Activated naive CD8-positive, alpha-beta T cell treated with anti-CD3 and anti-CD28 coated beads for 36 hours (primary cell): ENCODE data around the gene LSP1. TPM values are rescaled to one million over a fixed set of nuclear protein-coding genes. Genes with fewer than 3 reads are reported as not detected.

Source experiments
- DNase-seq: peaks from one replicate; pipeline ENCODE4 v3.0.0; 2021
- H3K27ac Mint-ChIP-seq: one replicate; pipeline ENCODE4 v1.8.0; 2022; ENCODE audit warnings: mild to moderate bottlenecking, moderate library complexity, mixed read lengths
- H3K27me3 Mint-ChIP-seq: one replicate; pipeline ENCODE4 v1.8.0; 2022; ENCODE audit warnings: mild to moderate bottlenecking, mixed read lengths
- H3K36me3 Mint-ChIP-seq: one replicate; pipeline ENCODE4 v1.8.0; 2021; ENCODE audit warnings: mild to moderate bottlenecking, mixed read lengths
- H3K4me1 Mint-ChIP-seq: one replicate; pipeline ENCODE4 v1.8.0; 2021; ENCODE audit warnings: mixed read lengths
- H3K4me3 Mint-ChIP-seq: one replicate; pipeline ENCODE4 v1.8.0; 2022; ENCODE audit warnings: mild to moderate bottlenecking, moderate library complexity, mixed read lengths
- H3K9me3 Mint-ChIP-seq: one replicate; pipeline ENCODE4 v1.8.0; 2022; ENCODE audit warnings: mixed read lengths
- total RNA-seq, 2 experiments: library from RNA; stranded (reverse); gene quantifications; one replicate each; pipeline ENCODE4 v1.2.3, GENCODE V29; 2021

The LSP1 gene
- total RNA-seq, 2 experiments from 2014 or later, result 147 to 148 TPM

DNA sequence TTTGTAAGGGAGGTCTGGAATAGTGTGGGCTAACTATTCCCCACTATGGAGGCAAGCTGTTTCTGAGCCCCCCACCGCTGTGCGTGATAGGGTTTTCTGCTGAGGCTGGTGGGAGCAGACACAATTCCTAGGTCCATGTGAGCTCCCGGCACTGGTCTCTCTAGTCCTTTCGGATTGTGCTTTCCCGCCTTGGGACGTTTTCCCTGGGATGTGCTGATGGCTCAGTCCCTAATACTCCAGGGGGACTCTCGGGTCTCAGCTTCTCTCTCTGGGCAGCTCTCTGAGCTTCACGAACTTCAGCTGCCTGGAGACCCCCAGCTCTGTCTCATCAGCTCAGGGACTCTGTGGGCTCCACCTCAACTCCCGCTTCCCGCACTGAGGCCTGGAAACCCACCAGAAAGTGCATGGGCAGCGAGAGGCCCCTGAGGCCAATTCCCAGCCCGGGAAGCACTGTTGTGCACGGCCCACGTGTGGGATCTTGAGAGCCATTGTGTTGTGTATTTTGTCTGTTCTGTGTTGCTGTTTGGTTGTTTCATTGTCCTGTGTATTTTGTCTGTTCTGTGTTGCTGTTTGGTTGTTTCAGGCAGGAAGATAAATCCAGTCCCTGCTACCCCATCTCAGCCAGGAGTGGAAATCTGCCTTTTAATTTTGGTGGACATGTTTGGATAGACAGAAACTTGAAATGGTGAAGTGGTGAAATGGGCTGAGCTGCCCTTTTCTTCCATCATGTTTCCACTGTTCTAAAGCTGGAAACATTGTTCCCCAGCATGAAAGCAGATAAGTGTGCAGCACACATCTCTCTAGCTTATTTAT, 53.9 kb downstream of the LSP1 start:
- no peaks in the 10 kb centered on the region for H3K4me1 Mint-ChIP-seq
- DNase-seq, result no peak
- no peaks in the 10 kb centered on the region for H3K9me3 Mint-ChIP-seq
- no peak overlapping the region for H3K4me3 Mint-ChIP-seq
- H3K27me3 Mint-ChIP-seq, result no peaks in the 10 kb centered on the region
- H3K36me3 Mint-ChIP-seq, result no peaks in the 10 kb centered on the region
- H3K27ac Mint-ChIP-seq, result no peak overlapping the region

DNA sequence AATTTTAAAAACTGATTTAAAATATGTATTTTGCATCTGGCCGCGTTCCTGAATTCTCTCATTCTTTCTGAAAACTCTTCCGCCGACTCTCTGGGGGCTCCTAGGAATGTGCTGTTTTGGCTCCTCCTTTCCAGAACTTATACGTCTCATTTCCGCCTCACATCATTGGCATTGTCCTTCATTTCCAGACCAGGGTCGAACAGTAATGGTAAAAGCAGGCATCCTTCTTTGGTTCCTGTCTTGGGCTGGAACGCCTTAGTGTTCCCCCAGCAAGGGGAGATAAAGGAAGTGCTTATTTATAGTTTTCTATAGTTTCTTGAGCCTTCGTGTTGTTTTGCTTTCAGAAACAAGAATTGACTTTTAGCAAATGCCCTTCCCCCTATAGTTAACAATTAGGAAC, 55.7 kb downstream of the LSP1 start:
- Mint-ChIP-seq H3K36me3 (no peaks in the 10 kb centered on the region), H3K9me3 (no peaks in the 10 kb centered on the region), H3K4me3 (no peak overlapping the region), H3K27ac (no peak overlapping the region), H3K27me3 (no peaks in the 10 kb centered on the region), H3K4me1 (no peaks in the 10 kb centered on the region)
- no peak for DNase-seq

DNA sequence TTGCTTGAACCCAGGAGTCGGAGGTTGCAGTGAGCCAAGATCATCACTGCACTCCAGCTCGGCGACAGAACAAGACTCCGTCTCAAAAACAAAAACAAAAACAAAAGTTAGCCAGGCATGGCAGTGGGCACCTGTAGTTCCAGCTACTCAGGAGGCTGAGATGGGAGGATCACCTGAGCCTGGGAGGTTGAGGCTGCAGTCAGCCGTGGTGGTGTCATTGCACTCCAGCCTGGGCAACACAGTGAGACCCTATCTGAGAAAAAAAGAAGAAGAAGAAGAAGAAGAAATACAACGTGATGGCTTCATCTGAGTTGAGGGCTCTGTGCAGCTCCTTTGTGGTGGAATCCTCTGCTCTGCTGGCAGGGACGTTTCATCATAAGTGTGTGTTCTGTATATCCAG, 56.6 kb downstream of the LSP1 start:
- Mint-ChIP-seq H3K4me1 (no peaks in the 10 kb centered on the region), H3K27me3 (no peaks in the 10 kb centered on the region), H3K4me3 (no peak overlapping the region), H3K36me3 (no peaks in the 10 kb centered on the region), H3K27ac (no peak overlapping the region), H3K9me3 (no peaks in the 10 kb centered on the region)
- no peak for DNase-seq

DNA sequence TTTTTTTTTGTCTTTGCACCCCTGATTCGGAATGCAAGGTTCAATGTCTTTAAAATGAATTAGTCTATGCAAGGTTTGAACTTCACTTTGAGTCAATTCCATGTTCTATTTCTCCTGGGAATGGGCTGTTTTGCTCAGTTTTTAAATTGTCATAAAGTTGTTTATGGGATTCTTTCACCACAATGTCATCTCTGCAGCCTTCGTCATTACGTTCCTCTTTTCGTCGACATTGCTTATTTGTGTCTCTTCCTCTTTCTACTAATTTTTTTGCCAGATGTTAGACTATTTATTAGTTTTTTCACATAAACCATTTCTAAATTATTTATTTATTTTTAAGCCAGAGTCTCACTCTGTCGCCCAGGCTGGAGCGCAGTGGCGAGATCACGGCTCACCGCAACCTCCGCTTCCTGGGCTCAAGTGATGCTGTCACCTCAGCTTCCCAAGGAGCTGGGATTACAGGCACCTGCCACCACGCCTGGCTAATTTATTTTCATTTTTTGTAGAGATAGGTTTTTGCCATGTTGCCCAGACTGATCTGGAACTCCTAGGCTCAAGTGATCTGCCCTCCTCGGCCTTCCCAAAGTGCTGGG, 59.5 kb downstream of the LSP1 start:
- Mint-ChIP-seq H3K4me3 (no peak overlapping the region), H3K36me3 (peaks cover 2% of the 10 kb centered on the region), H3K4me1 (peaks cover 7% of the 10 kb centered on the region), H3K27me3 (no peaks in the 10 kb centered on the region), H3K9me3 (peaks cover 2% of the 10 kb centered on the region), H3K27ac (no peak overlapping the region)
- no peak for DNase-seq

DNA sequence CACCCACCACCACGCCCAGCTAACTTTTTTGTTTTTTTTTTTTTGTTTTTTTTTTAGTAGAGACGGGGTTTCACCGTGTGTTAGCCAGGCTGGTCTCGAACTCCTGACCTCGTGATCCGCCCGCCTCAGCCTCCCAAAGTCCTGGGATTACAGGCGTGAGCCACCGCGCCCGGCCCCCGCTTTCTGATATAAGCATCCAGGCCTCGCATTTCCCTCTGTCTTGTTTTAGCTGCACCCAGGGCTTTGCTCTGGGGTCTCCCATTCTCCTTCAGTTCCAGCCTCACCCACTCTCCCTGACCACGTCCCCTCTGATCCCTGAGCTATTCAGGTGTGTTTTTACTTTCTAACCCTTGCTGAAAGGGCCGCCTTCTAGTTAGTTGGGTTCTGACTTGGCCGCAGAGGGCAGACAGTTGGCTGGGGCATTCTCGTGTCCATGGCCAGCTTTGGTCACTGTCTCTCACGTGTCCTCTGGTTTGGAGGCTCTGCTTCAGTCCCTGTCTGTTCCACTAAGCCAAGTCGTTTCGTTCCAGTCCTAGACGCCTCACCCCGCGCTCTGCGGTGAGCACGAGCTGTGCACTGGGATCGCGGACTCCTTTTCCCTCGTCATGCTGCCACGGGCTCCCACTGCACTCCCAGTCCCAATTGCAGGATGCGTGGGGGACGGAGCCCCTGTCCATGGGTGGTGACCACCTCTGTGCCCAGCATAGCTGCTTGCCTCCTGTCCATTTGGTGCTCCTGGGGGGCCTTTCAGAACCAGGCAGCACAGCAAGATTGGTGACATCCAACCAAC, 60.6 kb downstream of the LSP1 start:
- Mint-ChIP-seq H3K27ac (no peak overlapping the region), H3K4me3 (no peak overlapping the region), H3K9me3 (peaks cover 2% of the 10 kb centered on the region), H3K27me3 (no peaks in the 10 kb centered on the region), H3K4me1 (peaks cover 7% of the 10 kb centered on the region), H3K36me3 (peaks cover 2% of the 10 kb centered on the region)
- DNase-seq, result no peak

DNA sequence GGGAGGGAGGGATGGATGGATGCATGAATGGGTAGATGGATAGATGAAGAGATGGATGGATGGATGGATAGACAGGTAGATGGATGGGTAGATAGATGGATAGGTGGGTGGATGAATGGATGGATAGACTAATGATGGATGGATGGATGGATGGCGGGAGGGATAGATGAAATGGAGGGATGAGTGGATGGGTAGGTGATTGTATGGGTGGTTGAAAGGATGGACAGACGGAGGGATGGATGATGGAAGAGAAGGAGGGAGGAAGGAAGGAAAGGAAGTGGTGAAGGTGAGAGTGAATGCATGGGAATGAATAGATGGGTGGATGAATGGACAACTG, 62.9 kb downstream of the LSP1 start:
- no peak overlapping the region for H3K27ac Mint-ChIP-seq

DNA sequence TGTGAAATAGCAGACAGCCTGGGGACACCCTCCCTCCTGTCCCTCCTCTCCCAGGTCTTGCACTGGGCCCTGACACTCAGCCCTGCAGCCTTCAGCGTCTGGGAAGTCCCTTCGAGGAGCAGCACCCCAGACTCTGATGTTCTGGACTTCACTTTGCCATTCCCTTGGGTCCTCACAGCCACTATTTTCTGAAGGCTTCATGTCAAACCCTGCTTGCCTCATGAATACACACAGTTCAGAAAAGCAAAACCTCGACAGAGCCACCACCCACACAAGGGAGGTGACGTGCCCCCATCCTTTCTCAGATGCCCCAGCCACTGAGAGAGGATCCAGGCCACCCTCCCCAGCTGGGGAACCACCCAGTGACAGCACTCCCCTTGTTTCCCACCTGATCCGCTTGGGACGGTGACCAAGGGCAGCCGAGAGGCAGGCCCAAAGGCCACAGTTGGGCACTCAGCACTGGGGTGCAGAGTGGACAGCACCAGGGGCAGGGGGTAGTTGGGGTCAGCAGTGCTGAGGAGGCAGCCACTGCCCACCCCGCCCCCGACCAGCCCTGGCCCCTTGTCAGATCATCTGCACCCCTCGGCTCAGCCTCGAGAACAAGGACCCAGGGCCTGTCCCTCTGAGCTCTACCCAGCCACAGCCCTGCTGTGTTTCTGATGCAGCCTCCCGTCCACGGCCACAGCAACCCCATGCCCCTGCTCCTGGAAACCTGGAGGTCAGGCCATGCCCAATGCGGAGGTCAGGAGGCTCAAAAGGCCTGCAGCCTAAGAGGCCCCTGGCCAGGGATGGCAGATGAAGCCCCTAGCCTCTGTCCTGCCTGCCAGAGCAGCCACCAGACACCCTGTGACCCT, 63.5 kb downstream of the LSP1 start:
- peaks cover 2% of the 10 kb centered on the region for H3K9me3 Mint-ChIP-seq
- no peak overlapping the region for H3K4me3 Mint-ChIP-seq
- peaks cover 7% of the 10 kb centered on the region for H3K4me1 Mint-ChIP-seq
- no peak for DNase-seq
- H3K27me3 Mint-ChIP-seq, result no peaks in the 10 kb centered on the region
- H3K27ac Mint-ChIP-seq, result no peak overlapping the region
- H3K36me3 Mint-ChIP-seq, result peaks cover 2% of the 10 kb centered on the region

More for the DNA sequence above, 62.9 kb downstream of the LSP1 start:
- peaks cover 2% of the 10 kb centered on the region for H3K36me3 Mint-ChIP-seq
- H3K4me1 Mint-ChIP-seq, result peaks cover 7% of the 10 kb centered on the region
- peaks cover 2% of the 10 kb centered on the region for H3K9me3 Mint-ChIP-seq
- H3K4me3 Mint-ChIP-seq, result peak overlapping the region; percentile 2
- H3K27me3 Mint-ChIP-seq, result no peaks in the 10 kb centered on the region
- DNase-seq, result no peak

DNA sequence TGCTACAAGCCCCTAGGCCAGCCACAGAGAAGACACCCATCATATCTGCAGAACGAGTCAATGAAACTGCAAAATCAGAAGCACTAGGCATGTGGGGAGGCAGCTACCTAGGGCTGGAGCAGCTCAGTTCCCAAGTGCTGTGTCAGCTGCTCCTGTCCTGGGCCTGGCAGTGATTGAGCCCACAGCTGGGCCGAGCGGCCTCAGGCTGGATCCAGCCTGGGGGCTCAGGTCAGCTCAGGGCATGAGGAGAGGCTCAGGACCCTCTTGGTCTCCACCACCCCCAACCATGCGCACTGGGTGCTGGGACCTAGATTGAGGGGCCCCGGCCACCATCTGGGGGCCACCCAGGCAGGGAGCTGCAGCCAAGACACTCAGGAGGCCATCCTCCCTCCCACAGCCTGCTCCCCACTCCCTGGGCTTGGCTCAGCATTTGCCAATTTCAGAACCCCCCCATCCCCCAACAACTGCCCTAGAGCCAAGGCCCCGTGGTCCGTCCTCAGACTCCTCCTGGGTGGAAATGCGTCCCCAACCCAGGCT, 64.2 kb downstream of the LSP1 start:
- H3K36me3 Mint-ChIP-seq, result peaks cover 2% of the 10 kb centered on the region
- H3K27me3 Mint-ChIP-seq, result no peaks in the 10 kb centered on the region
- DNase-seq, result no peak
- H3K27ac Mint-ChIP-seq, result no peak overlapping the region
- H3K4me3 Mint-ChIP-seq, result no peak overlapping the region
- peaks cover 2% of the 10 kb centered on the region for H3K9me3 Mint-ChIP-seq
- peaks cover 7% of the 10 kb centered on the region for H3K4me1 Mint-ChIP-seq

DNA sequence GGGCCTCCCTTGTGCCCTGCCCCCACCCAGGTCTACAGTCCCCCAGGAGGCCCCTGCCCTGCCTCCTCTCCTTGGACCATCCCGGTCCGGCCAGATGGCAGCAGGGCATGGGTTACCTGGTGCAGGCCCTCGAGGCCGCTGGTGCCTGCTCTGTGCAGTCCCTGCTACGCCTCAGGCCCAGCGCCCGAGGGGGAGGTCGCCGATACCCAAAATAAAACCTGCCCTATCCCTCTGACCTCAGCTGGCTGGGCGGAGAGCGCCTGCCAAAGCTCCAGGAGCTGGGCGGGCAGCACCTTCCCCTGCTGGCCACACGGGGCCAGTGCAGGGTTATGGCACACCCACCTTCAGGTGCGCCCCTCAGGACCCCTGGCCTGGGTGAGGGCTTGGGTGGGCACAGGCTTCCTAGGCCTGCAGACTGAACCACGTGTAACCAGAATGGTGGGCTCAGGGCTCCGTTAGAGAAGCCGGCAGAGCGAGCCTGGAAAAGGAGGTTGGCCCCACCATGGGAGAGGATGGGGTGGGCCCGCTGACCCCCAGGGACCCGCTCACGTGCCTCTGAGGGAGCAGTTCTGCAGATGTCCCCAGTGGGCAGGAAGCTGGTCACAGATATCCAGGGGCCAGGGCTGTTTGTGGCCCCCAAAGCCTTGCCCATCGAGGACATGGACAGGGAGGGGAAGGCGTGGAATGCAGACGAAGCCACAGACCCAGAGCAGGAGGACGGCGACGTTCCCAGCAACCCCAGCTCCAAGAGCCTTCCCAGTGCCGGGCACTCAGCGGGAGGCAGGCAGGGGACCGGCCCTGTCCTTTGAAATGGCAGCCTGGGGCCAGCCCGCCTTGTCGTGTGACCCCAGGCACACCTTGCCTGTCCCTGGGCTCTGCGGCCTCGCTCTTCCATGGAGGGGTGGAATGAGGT, 64.9 kb downstream of the LSP1 start:
- Mint-ChIP-seq H3K4me3 (no peak overlapping the region), H3K9me3 (peaks cover 2% of the 10 kb centered on the region), H3K27ac (no peak overlapping the region), H3K4me1 (peaks cover 7% of the 10 kb centered on the region), H3K36me3 (peaks cover 2% of the 10 kb centered on the region), H3K27me3 (peaks cover 2% of the 10 kb centered on the region)
- DNase-seq, result no peak

DNA sequence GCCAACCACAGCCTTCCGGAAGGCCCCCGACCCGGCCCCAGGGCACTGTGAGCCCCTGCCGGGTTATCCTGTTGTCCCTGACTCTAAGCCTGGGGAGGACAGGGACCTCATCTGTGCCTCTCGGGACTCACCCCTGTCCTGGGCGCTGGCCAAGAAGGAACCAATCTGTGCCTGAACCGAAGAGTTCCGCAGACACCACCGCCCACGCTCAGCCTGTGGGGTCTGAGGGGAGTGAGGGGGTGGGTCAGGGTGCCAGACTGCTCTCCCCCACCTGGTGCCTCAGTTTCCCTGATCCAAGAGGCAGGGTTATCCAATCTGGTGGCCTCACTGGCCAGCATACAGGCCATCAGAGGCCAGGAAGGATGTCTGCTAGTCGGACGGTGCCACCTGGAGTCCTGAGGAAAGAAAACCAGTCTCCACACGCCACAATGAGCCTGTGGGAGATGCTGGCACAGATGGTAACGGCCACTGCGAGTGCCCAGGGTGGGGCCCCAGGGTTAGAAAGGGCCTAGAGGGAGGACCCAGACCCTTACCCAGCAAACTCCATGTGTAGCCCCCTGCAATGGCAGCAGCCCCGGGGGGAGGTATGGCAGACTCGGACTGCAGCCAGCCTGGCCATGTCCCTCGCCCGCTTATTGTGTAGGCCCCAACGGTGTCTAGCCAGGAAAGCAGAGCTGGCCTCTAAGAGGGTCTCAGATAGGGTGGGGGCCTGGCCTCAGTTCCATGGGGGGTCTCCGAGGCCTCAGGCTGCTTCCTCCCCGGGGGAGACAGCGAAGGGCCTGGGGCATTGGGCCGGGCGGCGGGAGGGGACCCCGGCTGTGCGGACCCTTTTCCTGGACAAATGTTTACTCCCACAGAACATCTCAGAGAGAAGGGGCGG, 65.8 kb downstream of the LSP1 start:
- peaks cover 2% of the 10 kb centered on the region for H3K36me3 Mint-ChIP-seq
- no peak for DNase-seq
- no peak overlapping the region for H3K4me3 Mint-ChIP-seq
- H3K4me1 Mint-ChIP-seq, result peaks cover 7% of the 10 kb centered on the region
- H3K9me3 Mint-ChIP-seq, result peaks cover 2% of the 10 kb centered on the region
- no peak overlapping the region for H3K27ac Mint-ChIP-seq
- H3K27me3 Mint-ChIP-seq, result peaks cover 3% of the 10 kb centered on the region

DNA sequence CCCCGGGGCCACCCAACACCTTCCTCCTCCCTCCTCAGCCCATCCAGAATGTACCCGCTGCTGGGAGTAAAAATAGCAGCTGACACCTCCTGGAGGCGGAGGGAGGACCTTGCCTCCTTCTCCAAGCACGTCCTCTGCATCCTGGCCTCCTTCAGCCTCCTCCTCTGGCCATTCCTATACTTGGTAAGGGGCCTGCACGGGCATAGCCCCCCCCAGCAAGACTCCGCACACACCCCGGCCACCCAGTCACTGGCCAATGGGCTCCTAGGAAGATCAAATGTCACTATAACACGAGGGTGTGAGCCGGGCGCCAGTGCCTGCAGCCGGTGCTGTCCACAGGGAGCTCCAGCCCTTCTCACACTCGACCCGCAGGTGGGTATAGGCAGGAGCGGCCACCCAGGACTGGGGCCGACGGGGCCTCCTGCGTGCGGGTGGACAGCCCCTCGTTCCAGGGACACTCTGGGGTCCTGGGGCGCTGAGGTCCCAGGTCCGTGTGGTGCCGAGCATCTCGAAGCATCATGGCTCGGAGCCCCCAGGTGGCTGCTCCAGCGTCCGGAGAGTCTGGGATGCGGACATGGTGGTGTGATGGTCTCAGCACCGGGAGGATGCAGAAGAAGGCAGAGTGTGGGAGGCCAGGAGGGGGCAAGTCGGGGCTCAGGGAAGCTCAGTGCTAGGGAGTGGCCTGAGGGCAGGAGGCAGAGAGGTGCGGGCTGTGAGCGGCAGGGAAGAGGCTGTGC, 66.7 kb downstream of the LSP1 start, which contains the start of gene TNNT3:
Gene TNNT3, plus strand, starts transcription at position 313 of the 737 bp plus-strand sequence. CDS start 3,172 bp downstream, outside the sequence.
- peaks cover 2% of the 10 kb centered on the region for H3K36me3 Mint-ChIP-seq
- no peak for DNase-seq
- H3K9me3 Mint-ChIP-seq, result peaks cover 2% of the 10 kb centered on the region
- no peak within 1 kb of the TSS for H3K27ac Mint-ChIP-seq
- H3K4me3 Mint-ChIP-seq, result no peak within 1 kb of the TSS
- H3K4me1 Mint-ChIP-seq, result peaks cover 7% of the 10 kb centered on the region
- H3K27me3 Mint-ChIP-seq, result peaks cover 3% of the 10 kb centered on the region

DNA sequence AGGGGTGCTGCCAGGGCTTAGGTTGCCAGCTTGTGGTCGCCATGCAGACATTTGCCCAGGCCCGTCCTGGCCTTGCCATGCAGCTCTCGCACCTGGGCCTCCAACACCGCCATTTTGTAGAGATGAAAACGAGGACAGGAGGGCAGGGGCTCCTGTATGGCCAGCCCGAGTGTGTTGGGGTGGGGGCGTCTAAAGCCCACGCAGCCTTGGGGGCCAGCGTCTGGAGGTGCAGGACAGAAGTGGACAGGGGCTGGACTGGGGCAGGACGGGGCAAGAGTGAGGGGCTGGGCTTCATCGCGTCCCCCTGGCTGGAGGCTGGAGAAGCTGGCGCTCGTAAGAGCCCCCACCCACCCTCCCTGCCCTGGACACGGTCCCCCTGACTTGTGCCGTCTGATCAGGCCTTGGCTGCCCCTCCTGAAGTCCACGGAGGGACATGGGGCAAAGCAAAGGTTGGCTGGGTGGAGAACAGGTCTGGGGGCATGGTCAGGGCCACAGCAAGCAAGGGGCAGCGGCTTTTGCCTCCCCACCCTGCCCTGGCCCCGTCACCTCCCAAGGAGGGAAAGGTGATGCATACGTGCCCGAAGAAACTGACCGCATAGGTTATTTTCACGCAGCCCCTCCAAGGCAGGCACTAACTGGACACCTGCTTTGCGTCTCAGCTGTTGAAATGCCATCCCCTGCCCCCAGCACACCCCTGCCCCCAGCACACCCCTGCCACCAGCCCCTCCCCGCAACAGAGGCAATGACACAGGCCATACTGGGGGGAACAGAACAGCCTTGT, 67.4 kb downstream of the LSP1 start:
- Mint-ChIP-seq H3K27ac (no peak overlapping the region), H3K27me3 (peaks cover 3% of the 10 kb centered on the region), H3K9me3 (no peaks in the 10 kb centered on the region), H3K4me1 (peaks cover 7% of the 10 kb centered on the region), H3K36me3 (peaks cover 2% of the 10 kb centered on the region), H3K4me3 (no peak overlapping the region)
- no peak for DNase-seq
